Stimulated activated CD8-positive, alpha-beta memory T cell treated with anti-CD3 and anti-CD28 coated beads, Interleukin-7, amount 100 ng/mL, for 48 hours (primary cell): ENCODE results near the gene TCF7.
"Not testable (repeated sequence)": the region's sequence is repeated elsewhere in the genome, so short reads cannot be mapped to it uniquely, and the experiment has no call there.

Experiments used
- DNase-seq, 2 donors: peaks; one replicate each; pipeline ENCODE4 v3.0.0-alpha.2; 2020; ENCODE audit warnings: low read depth in 1 of 2; ENCODE audit errors: extremely low read depth in 1 of 2

The TCF7 gene

GRCh38 chr5:134142806-134143205, 28.3 kb downstream of the TCF7 start:
- no peak for DNase-seq

- no peak for DNase-seq
These were observed 28.9 kb downstream of the TCF7 start for GRCh38 chr5:134143431-134143830.

- DNase-seq = no peak
These were observed 29.8 kb downstream of the TCF7 start for GRCh38 chr5:134143944-134144941.

GRCh38 chr5:134145041-134145757, 30.7 kb downstream of the TCF7 start:
- no peak for DNase-seq

GRCh38 chr5:134145779-134146581, 31.5 kb downstream of the TCF7 start:
- no peak for DNase-seq

- DNase-seq = no peak
These were observed 32.4 kb downstream of the TCF7 start for GRCh38 chr5:134146651-134147518.

GRCh38 chr5:134148316-134148715, 33.8 kb downstream of the TCF7 start:
- DNase-seq = no peak

- DNase-seq = no peak
These were observed 34.6 kb downstream of the TCF7 start for GRCh38 chr5:134148986-134149539.

- no peak for DNase-seq
These were observed 35.3 kb downstream of the TCF7 start for GRCh38 chr5:134149571-134150303.

- no peak for DNase-seq
These were observed 37.2 kb downstream of the TCF7 start for GRCh38 chr5:134151723-134152122.

GRCh38 chr5:134152173-134152832, 37.8 kb downstream of the TCF7 start:
- DNase-seq = not testable (repeated sequence)

- DNase-seq = no peak
These were observed 38.8 kb downstream of the TCF7 start for GRCh38 chr5:134153241-134153640.

- no peak for DNase-seq
These were observed 39.2 kb downstream of the TCF7 start for GRCh38 chr5:134153657-134154056.

- no peak for DNase-seq
These were observed 47.3 kb downstream of the TCF7 start for GRCh38 chr5:134161513-134162395.

GRCh38 chr5:134162592-134162991, 48.1 kb downstream of the TCF7 start:
- no peak for DNase-seq

GRCh38 chr5:134171972-134172371, 57.5 kb downstream of the TCF7 start:
- DNase-seq = no peak
